EL (cell line): Measurements from ENCODE around the gene FREM2.

Experiments
- DNase-seq: peaks from one replicate; pipeline ENCODE4 v3.0.0-alpha.2; 2016

FREM2 gene

DNA sequence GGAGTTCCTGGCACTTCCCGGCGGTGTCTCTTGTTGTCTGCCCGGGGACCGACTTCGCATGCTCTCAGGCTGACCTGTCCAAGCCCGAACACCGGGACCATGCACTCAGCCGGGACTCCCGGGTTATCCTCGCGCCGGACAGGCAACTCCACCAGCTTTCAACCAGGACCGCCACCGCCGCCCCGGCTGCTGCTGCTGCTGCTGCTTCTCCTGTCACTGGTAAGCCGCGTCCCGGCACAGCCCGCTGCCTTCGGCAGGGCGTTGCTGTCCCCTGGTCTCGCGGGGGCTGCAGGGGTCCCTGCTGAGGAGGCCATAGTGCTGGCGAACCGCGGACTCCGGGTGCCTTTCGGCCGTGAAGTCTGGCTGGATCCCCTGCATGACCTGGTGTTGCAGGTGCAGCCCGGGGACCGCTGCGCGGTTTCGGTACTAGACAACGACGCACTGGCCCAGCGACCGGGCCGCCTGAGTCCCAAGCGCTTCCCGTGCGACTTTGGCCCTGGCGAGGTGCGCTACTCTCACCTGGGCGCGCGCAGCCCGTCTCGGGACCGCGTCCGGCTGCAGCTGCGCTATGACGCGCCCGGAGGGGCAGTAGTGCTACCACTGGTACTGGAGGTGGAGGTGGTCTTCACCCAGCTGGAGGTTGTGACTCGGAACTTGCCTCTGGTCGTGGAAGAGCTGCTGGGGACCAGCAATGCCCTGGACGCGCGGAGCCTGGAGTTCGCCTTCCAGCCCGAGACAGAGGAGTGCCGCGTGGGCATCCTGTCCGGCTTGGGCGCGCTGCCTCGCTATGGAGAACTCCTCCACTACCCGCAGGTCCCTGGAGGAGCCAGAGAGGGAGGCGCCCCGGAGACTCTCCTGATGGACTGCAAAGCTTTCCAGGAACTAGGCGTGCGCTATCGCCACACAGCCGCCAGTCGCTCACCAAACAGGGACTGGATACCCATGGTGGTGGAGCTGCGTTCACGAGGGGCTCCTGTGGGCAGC is 661 bp downstream of the FREM2 start:
- peak; percentile 18 for DNase-seq

DNA sequence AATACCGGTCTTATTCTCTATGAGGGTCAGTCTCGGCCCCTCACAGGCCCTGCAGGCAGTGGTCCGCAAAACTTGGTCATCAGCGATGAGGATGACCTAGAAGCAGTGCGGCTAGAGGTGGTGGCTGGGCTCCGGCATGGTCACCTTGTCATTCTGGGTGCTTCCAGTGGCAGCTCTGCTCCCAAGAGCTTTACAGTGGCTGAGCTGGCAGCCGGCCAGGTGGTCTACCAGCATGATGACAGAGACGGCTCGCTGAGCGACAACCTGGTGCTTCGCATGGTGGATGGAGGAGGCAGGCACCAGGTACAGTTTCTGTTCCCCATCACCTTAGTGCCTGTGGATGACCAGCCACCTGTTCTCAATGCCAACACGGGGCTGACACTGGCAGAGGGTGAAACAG is 1.8 kb downstream of the FREM2 start:
- DNase-seq, result no peak

DNA sequence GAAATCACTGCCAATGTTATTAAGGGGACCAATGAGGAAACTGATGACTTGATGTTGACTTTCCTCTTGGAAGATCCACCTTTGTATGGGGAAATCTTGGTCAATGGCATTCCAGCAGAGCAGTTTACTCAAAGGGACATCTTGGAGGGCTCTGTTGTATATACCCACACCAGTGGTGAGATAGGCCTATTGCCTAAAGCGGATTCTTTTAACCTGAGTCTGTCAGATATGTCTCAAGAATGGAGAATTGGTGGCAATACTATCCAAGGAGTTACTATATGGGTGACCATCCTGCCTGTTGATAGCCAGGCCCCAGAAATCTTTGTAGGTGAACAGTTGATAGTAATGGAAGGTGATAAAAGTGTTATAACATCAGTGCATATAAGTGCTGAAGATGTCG is 3.4 kb downstream of the FREM2 start:
- no peak for DNase-seq

DNA sequence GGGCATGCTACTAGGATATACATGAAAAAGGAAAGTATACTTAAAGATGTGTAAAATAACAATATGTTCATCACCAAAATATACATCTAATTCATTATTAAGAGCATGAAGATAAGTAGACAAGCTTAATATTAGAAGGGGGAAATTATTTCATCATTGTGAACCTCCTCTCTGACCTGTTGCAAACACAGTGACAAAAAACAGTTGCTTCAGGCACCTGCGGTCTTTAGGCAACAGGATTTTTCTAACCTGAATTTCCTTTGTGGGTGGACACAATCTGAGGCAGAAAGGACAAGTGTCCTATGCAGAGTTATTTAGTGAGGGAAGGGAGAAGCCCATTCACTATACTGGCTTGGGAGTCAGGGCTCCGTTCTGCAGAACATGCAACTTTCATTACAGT is 6.3 kb downstream of the FREM2 start:
- DNase-seq, result no peak

DNA sequence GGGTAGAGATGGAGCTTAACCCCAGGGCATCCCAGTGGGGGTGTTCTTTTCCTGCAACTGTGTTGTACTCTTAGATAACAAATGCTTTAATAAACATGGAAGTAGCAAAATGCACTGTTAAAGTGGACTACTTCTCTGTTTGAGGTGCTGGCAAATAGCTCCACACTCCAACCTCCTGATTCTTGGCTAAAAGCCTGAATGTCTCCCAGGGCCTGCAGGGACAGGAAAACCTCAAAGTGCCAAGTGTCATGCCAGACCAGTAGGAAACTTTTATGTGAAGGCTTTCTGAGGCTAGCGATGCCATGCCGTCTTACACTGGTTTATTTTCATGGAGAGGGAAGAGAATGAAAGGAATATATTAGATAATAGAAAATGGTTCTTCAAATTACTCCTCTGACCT is 6.8 kb downstream of the FREM2 start:
- DNase-seq, result no peak

DNA sequence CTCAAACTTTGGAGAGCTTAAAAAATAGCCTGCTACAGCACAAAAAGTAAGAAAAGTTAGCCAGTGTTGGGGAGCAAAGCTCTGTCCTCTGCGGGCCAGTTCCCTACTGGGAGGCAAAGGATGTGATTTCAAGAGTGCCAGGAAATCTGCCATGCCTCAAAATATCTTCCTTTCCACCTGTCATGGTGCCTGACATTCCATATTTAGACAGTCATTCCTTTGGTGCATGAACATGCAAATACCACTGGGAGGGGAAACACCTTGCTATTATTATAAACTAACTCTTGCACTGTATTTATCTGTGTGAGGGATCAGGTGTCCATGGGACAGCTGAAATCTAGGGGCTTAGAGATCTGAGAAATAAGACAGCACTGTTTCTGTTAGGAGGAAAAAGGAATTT is 10.3 kb downstream of the FREM2 start:
- no peak for DNase-seq

DNA sequence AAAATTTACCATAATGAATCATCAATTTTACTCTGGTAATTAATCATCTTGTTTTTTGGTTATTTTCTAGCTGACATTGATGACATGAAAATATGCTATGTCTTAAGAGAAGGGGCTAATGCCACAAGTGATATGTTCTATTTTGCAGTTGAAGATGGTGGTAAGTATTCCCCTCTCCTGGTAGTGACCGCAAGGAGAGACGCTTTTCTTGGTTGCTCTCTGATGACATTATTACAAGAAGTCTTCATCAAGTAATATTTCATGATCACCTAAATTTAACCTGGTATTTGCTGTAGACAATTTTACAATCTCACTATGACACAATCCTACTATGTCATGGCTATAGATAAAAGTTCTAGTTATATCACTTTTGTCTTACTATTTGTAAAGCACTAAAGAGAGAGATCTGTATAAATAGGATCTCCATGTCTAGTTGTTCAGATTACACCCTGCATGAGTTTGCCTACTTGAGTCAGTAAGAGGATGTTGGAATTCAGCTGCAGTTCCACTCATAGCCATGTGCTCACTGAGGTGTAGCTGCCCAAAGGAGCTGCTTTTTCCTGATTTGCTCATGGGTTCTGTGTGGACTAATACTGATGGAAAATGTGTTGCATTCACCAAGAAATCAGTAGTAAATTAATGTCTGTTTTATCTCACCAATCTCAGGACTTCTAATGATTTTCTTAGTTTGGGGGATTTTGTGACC is 10.9 kb downstream of the FREM2 start:
- DNase-seq, result no peak

DNA sequence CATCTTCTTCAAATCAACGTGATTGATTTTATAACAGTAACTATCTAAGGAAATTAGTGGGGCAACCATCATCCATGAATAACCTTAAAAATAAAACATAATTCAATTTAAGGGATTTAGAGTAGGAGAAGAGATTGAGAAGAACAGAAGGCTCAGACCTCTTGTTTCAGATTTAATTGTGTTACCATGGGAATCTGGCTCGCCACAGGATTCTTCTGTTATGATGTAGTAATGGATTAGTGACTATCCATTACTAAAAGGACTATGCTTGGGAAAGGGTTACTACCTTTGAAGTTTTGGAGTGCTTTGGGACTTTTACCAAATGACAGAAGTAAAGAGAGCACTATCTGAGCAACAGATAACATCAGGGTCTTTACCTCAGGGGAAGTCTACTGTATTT is 13.2 kb downstream of the FREM2 start:
- DNase-seq, result no peak

DNA sequence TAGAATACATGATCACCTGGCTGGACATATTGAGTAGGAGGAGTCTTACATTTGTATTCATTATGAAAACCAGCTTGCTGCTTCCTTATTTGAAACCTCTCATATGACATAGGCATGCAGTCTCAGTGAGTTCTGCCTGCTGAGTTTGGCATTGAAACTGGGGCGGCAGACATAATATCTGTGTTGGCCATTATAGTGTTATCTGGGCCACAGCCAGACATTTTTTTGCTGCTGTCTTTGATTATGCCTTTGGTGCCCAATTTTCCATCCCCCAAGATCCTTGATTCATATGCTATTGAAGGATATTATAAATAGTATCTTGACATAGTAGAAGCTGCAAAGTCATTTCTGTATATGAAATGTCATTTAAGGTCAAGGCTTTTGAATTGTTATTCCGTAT is 15.8 kb downstream of the FREM2 start:
- DNase-seq, result no peak

DNA sequence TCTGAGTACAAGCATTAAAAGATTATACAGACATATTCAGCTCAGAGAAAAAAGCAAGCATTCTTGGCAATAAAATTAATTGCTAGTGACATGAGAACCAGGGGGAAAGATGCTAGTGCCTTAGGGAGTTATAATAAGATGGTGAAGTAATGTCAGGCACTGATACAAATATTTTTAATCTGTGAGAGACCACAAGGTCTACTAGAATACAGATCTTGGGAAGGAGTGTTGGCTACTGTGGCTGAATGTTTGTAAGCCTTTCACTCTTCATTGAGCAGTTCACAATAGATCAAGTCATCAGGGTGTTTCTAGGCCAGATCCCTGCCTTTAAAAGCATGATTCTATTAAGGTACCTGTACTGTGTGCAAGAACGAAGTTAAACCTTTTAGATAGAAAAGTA is 16.4 kb downstream of the FREM2 start:
- DNase-seq, result no peak

DNA sequence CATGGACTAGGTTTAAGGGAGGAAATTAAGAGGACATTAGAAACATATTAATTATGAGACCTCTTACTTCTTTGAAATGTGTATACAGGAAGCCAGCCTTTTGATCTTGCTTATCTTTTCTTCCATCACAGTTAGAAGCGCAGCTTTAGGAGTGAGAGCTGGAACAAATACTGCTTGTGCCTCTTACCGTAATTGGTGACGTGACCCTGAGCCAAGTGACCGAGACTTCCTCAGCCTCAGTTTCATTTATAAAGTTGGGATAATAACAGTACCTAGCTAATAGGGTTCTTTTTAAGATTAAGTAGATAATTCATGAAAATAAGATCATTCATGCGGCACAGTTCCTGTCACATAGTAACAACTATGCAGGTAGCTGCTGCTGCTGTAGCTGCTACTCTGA is 18.5 kb downstream of the FREM2 start:
- DNase-seq, result no peak

DNA sequence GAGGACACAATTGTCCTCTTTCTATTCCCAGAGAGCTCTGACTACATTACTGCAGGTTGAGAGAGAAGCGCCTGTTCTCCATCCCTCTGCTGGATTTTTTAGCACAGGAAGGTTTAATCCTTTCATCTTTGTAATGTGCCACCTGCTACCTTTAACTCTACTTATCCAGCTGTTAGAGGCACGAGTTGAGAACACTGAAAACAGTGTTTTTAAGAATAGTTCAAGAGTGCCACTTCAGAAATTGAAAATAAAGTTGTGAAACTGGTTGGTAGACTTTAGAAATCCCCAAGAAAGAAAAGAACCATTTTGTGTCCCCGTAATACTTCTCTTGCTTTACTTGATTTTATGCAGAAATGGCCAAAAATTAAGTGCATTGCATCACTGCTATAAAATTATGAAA is 20.6 kb downstream of the FREM2 start:
- DNase-seq, result no peak

DNA sequence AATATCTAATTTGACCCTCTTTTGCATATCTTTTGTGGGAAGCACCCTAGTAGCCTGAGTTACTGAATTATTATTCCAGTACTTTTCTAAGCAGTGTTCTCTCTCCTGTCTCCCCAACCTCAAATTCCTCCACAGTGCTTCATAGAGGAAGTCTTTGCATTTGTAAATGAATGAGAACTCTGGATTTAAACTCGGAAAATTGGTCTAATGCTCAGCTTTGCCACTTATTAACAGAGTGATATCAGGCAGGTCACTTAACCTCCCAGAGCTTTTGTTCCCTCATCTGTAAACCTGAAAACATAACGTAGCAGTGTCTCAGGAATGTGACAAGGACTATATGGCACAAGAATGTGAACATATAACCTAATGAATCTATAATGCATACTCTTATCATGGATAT is 26.2 kb downstream of the FREM2 start:
- DNase-seq, result no peak

DNA sequence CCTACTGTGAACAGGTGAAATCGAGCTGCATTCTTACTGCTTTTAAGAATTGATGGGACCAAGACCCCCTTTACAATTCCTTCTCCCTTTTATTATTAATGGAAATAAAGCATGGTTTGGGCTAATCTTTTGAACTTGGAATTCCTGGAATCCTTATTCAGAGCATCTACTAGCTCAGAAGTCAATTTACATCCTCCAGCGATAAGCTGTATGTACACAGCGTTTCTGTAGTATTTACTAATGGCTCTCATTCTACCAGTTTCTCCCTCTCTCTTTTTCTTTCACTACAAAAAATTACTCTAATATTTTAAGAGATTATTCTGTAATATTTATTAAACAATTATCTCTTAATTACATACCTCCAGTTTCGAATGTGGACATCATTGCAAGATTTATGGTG is 31.5 kb downstream of the FREM2 start:
- DNase-seq, result no peak

DNA sequence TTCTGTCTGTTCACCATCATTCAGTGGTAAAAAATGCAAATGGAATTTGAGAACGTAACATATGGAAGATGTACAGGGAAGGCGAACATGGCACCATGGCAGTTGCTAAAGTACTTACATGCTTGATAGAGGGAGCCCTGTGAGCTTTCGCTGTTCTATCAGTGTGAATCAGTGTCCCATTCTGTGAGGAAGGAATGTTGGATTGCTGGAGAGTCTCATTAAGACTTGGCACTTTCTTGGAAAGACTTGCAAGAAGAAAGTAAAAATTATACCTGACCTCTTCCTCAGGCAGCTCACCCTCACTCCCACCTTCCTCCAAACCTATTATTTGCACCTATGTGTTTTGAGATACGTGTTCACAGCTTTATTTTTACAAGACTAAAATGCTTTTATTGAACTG is 43.5 kb downstream of the FREM2 start:
- no peak for DNase-seq

DNA sequence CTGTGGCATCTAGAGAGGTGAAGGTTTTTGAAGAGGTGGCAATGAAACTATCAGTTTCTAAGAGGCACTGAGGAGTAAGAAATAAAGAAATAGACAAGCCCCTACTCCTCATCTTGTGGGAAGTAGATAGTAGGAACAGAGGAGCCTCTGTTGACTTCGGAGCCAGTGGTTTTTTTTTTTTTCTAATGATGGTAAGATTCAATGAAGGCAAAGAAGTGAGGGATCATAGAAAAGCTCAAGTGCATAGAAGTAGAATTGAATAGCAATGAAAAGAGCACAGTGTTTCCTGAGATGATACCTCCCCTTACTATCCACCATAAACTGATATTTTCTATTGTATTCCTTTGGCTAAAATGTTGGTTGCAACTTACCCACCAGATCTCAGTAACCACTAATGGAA is 46.3 kb downstream of the FREM2 start:
- no peak for DNase-seq

DNA sequence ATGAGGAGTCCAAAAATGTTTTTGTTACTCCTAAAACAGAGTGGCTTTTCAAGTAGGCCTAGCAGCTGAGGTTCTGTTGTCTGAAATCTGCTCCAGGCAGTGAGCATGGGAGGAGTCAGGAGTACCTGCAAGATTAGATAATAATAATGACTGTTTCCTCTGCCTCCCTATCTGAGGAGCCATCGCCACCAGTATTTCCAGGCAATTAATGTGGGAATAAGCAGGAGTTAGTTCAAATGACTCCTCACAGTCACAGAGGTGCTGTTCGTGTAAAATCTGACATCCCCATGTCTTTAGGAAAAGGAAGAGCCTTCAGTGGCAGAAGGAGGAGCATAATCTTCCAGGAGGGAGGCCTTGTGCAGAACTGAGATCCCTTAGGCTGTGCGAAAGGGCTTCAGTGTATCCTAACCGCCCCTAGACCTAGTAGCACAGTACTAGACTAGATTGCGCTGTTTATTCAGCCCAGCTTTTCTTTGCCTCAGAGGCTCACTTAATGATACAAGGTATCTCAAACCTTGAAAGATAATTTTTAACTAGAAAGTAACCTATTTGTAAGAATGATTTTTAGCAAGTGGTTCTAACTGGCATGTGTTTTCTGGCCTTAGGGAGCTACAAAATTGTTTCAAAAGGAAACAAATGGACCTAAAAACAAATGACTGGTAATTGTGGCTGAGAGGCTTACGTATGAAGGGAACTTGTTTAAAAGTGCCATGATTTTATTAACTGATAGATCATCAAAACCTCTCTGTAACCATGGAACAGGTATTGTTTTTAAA is 49.0 kb downstream of the FREM2 start:
- no peak for DNase-seq

DNA sequence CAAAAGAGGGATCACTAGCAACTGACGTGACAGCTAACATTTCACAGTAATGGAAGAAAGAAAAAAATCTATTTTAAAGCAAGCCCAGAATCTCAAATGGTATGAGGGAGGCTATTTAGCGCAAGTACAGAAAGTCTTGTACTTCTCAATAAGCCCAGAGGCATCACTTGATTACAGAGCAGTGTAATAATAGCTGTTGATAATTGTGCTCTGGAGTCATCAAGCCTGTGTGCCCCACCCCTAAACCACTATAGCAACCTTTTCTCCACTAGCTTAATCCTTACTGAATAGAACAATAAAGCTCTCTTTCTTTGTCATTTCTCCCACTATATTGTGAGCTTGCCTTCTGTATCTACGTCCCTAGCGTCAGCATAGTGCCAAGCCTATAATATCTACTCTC is 56.6 kb downstream of the FREM2 start:
- no peak for DNase-seq

DNA sequence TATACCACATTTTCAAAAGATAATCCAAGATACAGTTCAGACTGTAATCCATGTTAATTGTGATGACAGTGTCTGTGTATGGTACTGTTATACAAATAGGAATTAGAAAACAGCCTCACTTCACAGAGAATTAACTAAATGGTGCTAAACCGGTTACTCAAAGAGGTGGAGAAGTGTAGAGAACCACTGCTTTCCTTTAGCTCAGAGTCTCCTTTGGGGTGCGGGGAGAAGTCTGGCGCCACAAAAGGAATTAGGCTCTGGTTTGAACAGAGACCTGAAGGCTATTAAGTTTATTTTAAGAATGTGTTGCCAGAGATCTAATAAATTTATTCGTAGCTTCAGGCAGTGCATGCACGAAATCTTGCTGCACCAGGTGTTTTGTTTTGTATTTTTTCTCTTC is 65.8 kb downstream of the FREM2 start:
- DNase-seq, result no peak

DNA sequence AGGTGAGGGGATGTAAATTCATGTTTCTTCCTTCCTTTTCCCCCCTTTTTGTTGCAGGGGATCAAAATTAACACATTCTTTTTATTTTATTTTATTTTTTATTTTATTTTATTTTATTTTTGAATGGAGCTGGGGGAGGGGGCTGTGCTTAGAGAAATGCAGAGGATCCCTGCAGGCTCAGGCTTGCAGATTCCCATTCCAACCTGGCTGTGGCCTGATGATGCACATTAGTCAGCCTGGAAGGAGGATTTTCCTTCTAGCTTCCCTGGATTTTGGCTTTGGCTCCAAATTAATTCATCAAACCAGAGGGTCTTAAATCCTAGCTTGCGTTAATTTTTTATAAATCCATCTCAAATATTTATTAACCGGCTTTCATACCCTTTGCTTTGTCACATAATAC is 67.0 kb downstream of the FREM2 start:
- DNase-seq, result no peak

DNA sequence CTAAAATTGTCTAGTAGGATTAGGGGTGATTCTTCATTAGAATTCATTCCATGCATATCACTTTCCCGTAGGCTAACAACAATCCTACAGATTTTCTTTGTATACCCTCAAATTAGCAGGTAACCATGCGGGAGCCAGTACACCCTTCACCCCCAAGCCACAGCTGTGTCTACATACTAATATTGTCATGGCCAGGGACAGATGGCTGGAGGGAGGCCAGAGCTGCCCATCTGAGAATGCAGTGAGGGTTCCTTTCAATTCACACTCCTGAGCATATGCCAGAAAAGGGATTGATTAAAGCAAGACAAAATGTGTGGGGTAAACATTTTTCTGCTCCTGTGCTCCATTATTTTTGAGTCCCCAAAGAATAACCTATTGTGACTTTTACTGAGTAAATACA is 68.9 kb downstream of the FREM2 start:
- DNase-seq, result no peak

DNA sequence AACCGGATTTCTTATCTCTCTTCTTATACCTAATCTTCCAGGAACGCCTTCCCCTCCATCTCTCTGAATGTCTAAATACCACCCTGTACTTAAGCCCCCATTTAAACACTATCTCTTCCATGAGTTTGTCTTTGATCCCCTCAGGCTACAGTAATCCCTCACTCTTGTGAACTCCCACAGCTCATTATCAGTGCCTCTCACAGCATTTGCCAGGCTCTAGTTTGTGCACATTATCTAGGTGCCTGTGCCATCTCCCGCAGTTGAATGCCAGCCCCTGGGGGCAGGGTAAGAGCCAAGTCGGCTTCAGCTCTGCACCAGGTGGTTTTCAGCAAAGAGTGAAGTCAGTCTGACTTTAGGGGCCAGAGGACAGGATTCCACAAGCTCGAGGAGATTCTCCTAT is 71.4 kb downstream of the FREM2 start:
- no peak for DNase-seq

DNA sequence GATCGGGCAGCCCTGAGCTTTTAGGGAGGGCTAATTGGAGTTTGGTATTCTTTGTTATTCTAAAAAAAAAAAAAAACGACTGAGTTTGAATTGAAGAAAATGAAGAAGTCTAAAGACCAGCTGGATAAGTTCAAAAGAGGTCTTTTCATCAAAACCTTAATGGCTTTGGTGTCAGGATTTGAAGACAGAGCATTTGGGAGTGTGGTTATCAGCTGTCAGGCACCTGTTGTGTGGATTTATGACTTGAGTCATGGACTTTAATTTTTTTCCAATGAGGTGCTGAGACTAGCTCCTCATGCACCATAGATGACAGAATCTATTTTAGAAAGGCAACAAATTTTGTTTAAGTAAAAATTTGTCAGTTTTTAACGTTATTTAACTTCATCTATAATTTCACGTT is 72.5 kb downstream of the FREM2 start:
- DNase-seq, result no peak
